Liver (tissue), 9 donors: Measurements from ENCODE around the gene RANBP17. TPM values are rescaled to one million over a fixed set of nuclear protein-coding genes. Genes with fewer than 3 reads are reported as not detected.

Experiments used
- DNase-seq: peaks from one replicate; pipeline ENCODE4 v3.0.0-alpha.2; 2017; ENCODE audit warnings: low spot score
- H3K27ac ChIP-seq, 2 donors: one replicate each; pipeline ENCODE4 v1.7.0; 2013; ENCODE audit warnings: inconsistent platforms in 2 of 2, low read length in 2 of 2, control low read depth in 1 of 2, low read depth in 1 of 2, mild to moderate bottlenecking in 1 of 2
- H3K27me3 ChIP-seq, 4 donors: one replicate each; pipeline versions ENCODE4 v1.6.1 to v1.7.0; 2013; ENCODE audit warnings: low read length in 3 of 4, inconsistent platforms in 1 of 4, mild to moderate bottlenecking in 1 of 4, moderate library complexity in 1 of 4; ENCODE audit not compliant: control insufficient read depth in 4 of 4, insufficient read depth in 4 of 4
- H3K36me3 ChIP-seq, 4 donors: one replicate each; pipeline versions ENCODE4 v1.6.1 to v1.7.0; 2013; ENCODE audit warnings: low read length in 3 of 4, mild to moderate bottlenecking in 3 of 4, low read depth in 1 of 4, moderate library complexity in 1 of 4; ENCODE audit not compliant: control insufficient read depth in 4 of 4, insufficient read depth in 3 of 4
- H3K4me1 ChIP-seq, 4 donors: one replicate each; pipeline versions ENCODE4 v1.6.1 to v1.7.0; 2013; ENCODE audit warnings: low read length in 3 of 4, mild to moderate bottlenecking in 3 of 4, moderate library complexity in 1 of 4; ENCODE audit not compliant: control insufficient read depth in 4 of 4, insufficient read depth in 4 of 4
- H3K4me3 ChIP-seq, 3 donors: one replicate each; pipeline versions ENCODE4 v1.6.1 to v1.7.0; 2013; ENCODE audit warnings: low read length in 3 of 3, control low read depth in 1 of 3, low read depth in 1 of 3, mild to moderate bottlenecking in 1 of 3
- H3K9ac ChIP-seq, 2 donors: one replicate each; pipeline ENCODE4 v1.7.0; 2013; ENCODE audit warnings: low read length in 2 of 2, mild to moderate bottlenecking in 2 of 2, moderate library complexity in 2 of 2, control low read depth in 1 of 2, low read depth in 1 of 2
- H3K9me3 ChIP-seq, 4 donors: one replicate each; pipeline versions ENCODE4 v1.6.1 to v1.7.0; 2013; ENCODE audit warnings: low read length in 3 of 4; ENCODE audit not compliant: control insufficient read depth in 4 of 4
- ATF3 ChIP-seq: IDR thresholded peaks from 2 replicates; pipeline ENCODE4 v1.6.1; 2016; ENCODE audit warnings: antibody characterized with exemption
- CTCF ChIP-seq: fragments of 150-350 bp; IDR thresholded peaks from 2 replicates; pipeline ENCODE4 v1.5.1; 2017; ENCODE audit warnings: improper control_type of control experiment, low read depth, low read length; ENCODE audit not compliant: missing input control
- EGR1 ChIP-seq, 2 donors: IDR thresholded peaks; 2 replicates each; pipeline ENCODE4 v1.6.1; 2016 to 2018; ENCODE audit warnings: antibody characterized with exemption in 2 of 2, low read depth in 2 of 2
- FOXA1 ChIP-seq: IDR thresholded peaks from 2 replicates; pipeline ENCODE4 v1.6.1; 2016; ENCODE audit warnings: antibody characterized with exemption
- HNF4A ChIP-seq, 2 donors: conservative IDR thresholded peaks; 2 replicates each; pipeline ENCODE4 v1.6.1; 2016; ENCODE audit warnings: antibody characterized with exemption in 2 of 2, mild to moderate bottlenecking in 2 of 2
- HNF4G ChIP-seq: IDR thresholded peaks from 2 replicates; pipeline ENCODE4 v1.6.1; 2016; ENCODE audit warnings: antibody characterized with exemption
- JUND ChIP-seq, 2 donors: IDR thresholded peaks; 2 replicates each; pipeline ENCODE4 v1.6.1; 2016; ENCODE audit warnings: antibody characterized with exemption in 2 of 2
- MAX ChIP-seq: IDR thresholded peaks from 2 replicates; pipeline ENCODE4 v1.6.1; 2016; ENCODE audit warnings: antibody characterized with exemption
- NR2F2 ChIP-seq: IDR thresholded peaks from 2 replicates; pipeline ENCODE4 v1.6.1; 2016; ENCODE audit warnings: antibody characterized with exemption
- RAD21 ChIP-seq, 2 donors: IDR thresholded peaks; 2 replicates each; pipeline ENCODE4 v1.6.1; 2016; ENCODE audit warnings: antibody characterized with exemption in 2 of 2, mild to moderate bottlenecking in 2 of 2
- RXRA ChIP-seq, 2 donors: IDR thresholded peaks; 2 replicates each; pipeline ENCODE4 v1.6.1; 2017 to 2018; ENCODE audit warnings: antibody characterized with exemption in 2 of 2, mild to moderate bottlenecking in 1 of 2
- SP1 ChIP-seq: IDR thresholded peaks from 2 replicates; pipeline ENCODE4 v1.6.1; 2018; ENCODE audit warnings: antibody characterized with exemption, mild to moderate bottlenecking
- TAF1 ChIP-seq: conservative IDR thresholded peaks from 2 replicates; pipeline ENCODE4 v1.6.1; 2016; ENCODE audit warnings: antibody characterized with exemption, mild to moderate bottlenecking
- YY1 ChIP-seq: IDR thresholded peaks from 2 replicates; pipeline ENCODE4 v1.6.1; 2016; ENCODE audit warnings: antibody characterized with exemption, mild to moderate bottlenecking
- WGBS: extraction: QIAGEN DNeasy Blood & Tissue Kit; methylation state at CpG from one replicate; pipeline ENCODE4 v1.1.7; 2013; 5-methylcytosine and 5-hydroxymethylcytosine counted together
- polyA plus RNA-seq, 2 donors: library from polyadenylated mRNA; stranded (reverse) in 1 of 2; unstranded in 1 of 2; fragments of 200-250 nt in 1 of 2; fragments of >200 nt in 1 of 2; fragmentation: Nextera tagmentation in 1 of 2; extraction: Ambion mirVana in 1 of 2; gene quantifications; one replicate each; pipeline versions ENCODE4 v1.2.1 to v1.2.3, GENCODE V29; 2013 to 2015
- total RNA-seq, 2 donors: library from RNA; depleted of rRNA; stranded (reverse); fragments of >200 nt; gene quantifications; one replicate each; pipeline ENCODE4 v1.2.3, GENCODE V29; 2014
- TF ChIP-seq, protein P1 (sequence below): IDR thresholded peaks from 2 replicates; pipeline ENCODE4 v1.6.1; 2016; ENCODE audit warnings: antibody characterized with exemption, mild to moderate bottlenecking
- donor health status: healthy.
- donor health status: healthy.
- donor health status: healthy.
- donor health status: healthy.
- donor health status: healthy.

The RANBP17 gene
- total and polyA plus RNA-seq, 4 donors = 0.83 to 10.8 (median 7.9) TPM

DNA sequence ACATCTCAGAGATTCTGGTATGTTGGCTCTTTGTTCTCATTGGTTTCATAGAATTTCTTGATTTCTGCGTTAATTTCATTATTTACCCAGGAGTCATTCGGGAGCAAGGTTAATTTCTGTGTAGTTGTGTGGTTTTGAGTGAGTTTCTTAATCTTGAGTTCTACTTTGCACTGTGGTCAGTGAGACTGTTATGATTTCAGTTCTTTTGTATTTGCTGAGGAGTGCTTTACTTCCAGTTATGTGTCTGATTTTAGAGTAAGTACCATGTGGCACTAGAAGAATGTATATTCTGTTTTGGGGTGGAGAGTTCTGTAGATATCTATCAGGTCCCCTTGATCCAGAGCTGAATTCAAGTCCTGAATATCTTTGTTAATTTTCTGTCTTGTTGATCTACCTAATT is 12.2 kb downstream of the RANBP17 start (continued):
- TF ChIP-seq, protein P1, sequence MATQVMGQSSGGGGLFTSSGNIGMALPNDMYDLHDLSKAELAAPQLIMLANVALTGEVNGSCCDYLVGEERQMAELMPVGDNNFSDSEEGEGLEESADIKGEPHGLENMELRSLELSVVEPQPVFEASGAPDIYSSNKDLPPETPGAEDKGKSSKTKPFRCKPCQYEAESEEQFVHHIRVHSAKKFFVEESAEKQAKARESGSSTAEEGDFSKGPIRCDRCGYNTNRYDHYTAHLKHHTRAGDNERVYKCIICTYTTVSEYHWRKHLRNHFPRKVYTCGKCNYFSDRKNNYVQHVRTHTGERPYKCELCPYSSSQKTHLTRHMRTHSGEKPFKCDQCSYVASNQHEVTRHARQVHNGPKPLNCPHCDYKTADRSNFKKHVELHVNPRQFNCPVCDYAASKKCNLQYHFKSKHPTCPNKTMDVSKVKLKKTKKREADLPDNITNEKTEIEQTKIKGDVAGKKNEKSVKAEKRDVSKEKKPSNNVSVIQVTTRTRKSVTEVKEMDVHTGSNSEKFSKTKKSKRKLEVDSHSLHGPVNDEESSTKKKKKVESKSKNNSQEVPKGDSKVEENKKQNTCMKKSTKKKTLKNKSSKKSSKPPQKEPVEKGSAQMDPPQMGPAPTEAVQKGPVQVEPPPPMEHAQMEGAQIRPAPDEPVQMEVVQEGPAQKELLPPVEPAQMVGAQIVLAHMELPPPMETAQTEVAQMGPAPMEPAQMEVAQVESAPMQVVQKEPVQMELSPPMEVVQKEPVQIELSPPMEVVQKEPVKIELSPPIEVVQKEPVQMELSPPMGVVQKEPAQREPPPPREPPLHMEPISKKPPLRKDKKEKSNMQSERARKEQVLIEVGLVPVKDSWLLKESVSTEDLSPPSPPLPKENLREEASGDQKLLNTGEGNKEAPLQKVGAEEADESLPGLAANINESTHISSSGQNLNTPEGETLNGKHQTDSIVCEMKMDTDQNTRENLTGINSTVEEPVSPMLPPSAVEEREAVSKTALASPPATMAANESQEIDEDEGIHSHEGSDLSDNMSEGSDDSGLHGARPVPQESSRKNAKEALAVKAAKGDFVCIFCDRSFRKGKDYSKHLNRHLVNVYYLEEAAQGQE = no peak
- TF ChIP-seq SP1 = no peak
- TF ChIP-seq MAX = no peak
- TF ChIP-seq YY1 = no peak
- TF ChIP-seq TAF1 = no peak
- no peak for TF ChIP-seq EGR1 (IDR thresholded peaks at IDR 0.05; ENCODE audit: low read depth in 2 of 2)
- no peak for TF ChIP-seq JUND (IDR thresholded peaks at IDR 0.05)
- no peak for TF ChIP-seq HNF4A (conservative IDR thresholded peaks at IDR 0.05)

- no peak overlapping the region for H3K27ac ChIP-seq
- WGBS = 90% methylated on average over 4 of the region's 4 CpGs
- no peak overlapping the region for H3K4me3 ChIP-seq
- no peaks in the 10 kb centered on the region for H3K36me3 ChIP-seq
- no peak overlapping the region for H3K9ac ChIP-seq
- no peaks in the 10 kb centered on the region for H3K27me3 ChIP-seq
- H3K4me1 ChIP-seq = no peaks in the 10 kb centered on the region
- H3K9me3 ChIP-seq = no peaks in the 10 kb centered on the region
- TF ChIP-seq TAF1 (no peak), CTCF (no peak), SP1 (no peak), HNF4A (conservative IDR thresholded peaks at IDR 0.05) (no peak), RAD21 (IDR thresholded peaks at IDR 0.05) (no peak), YY1 (no peak)
- TF ChIP-seq, protein P1 = no peak
- DNase-seq = no peak
Measured at GRCh38 chr5:170875811-170876210, 14.0 kb downstream of the RANBP17 start.

GRCh38 chr5:170880084-170880483 is 18.3 kb downstream of the RANBP17 start:
- no peak overlapping the region for H3K4me3 ChIP-seq
- no peaks in the 10 kb centered on the region for H3K4me1 ChIP-seq
- H3K9ac ChIP-seq = no peak overlapping the region
- no peaks in the 10 kb centered on the region for H3K36me3 ChIP-seq
- no peak for DNase-seq
- no peak for TF ChIP-seq NR2F2
- TF ChIP-seq EGR1 (IDR thresholded peaks at IDR 0.05; ENCODE audit: low read depth in 2 of 2) = no peak
- no peak for TF ChIP-seq CTCF
- TF ChIP-seq YY1 = no peak
- TF ChIP-seq SP1 = no peak
- TF ChIP-seq HNF4G = no peak
- TF ChIP-seq FOXA1 = no peak
- TF ChIP-seq ATF3 = no peak
- no peak for TF ChIP-seq RXRA (IDR thresholded peaks at IDR 0.05)
- TF ChIP-seq TAF1 = no peak
- H3K27ac ChIP-seq = no peak overlapping the region
- no peaks in the 10 kb centered on the region for H3K27me3 ChIP-seq
- H3K9me3 ChIP-seq = no peaks in the 10 kb centered on the region
- 95% methylated on average over 2 of the region's 2 CpGs for WGBS
